IMR-90 (cell line): ENCODE data around the gene KCNMA1. TPM values are rescaled to one million over a fixed set of nuclear protein-coding genes. Genes with fewer than 3 reads are reported as not detected.
A peak's percentile ranks its signal among the peaks of the same experiment; 100 is the strongest.

Experiments used
- ATAC-seq: fragments of 200-7000 bp; cut with Tn5 transposase; 2 replicates; pipeline ENCODE4 v1.9.1; 2020; ENCODE audit warnings: low read depth, mild to moderate bottlenecking, moderate library complexity
- BruUV-seq: library from RNA; stranded (reverse); fragments of 400-500 nt; replicated peaks from 2 replicates; lab custom pipeline; 2021; lab: Mats Ljungman, UMichigan
- CTCF ChIA-PET: fragments of 300-600 bp; formaldehyde crosslinking; extraction: SDS; loops from one replicate; lab custom pipeline; 2021; ENCODE audit warnings: antibody characterized with exemption; lab: Yijun Ruan, JAX
- POLR2A ChIA-PET: fragments of 300-600 bp; sonication (Branson Sonifier 250); formaldehyde crosslinking; loops from one replicate; lab custom pipeline; 2022; ENCODE audit warnings: antibody characterized with exemption; ENCODE audit not compliant: unreplicated experiment; lab: Charles Lee
- DNase-seq: peaks from one replicate; pipeline ENCODE4 v3.0.0; 2013
- H2AFZ ChIP-seq: replicated peaks from 2 replicates; pipeline ENCODE3; 2013; ENCODE audit warnings: low read length, mild to moderate bottlenecking; ENCODE audit not compliant: poor library complexity
- H2AK5ac ChIP-seq: 2 replicates; pipeline ENCODE4 v1.6.1; 2013; ENCODE audit warnings: low read depth, low read length, inconsistent platforms
- H2AK9ac ChIP-seq: replicated peaks from 2 replicates; pipeline ENCODE3; 2013; ENCODE audit warnings: mild to moderate bottlenecking, low read depth, low read length, moderate library complexity; ENCODE audit not compliant: poor library complexity
- H2BK120ac ChIP-seq: 2 replicates; pipeline ENCODE4 v1.6.1; 2013; ENCODE audit warnings: low read depth, low read length, inconsistent platforms
- H2BK15ac ChIP-seq: 3 replicates; pipeline ENCODE4 v1.6.1; 2013; ENCODE audit warnings: low read depth, low read length, inconsistent platforms
- H2BK20ac ChIP-seq: 2 replicates; pipeline ENCODE4 v1.6.1; 2013; ENCODE audit warnings: low read depth, mild to moderate bottlenecking, inconsistent platforms, low read length, moderate library complexity
- H2BK5ac ChIP-seq: 2 replicates; pipeline ENCODE4 v1.6.1; 2013; ENCODE audit warnings: mild to moderate bottlenecking, low read depth, low read length, inconsistent platforms; ENCODE audit not compliant: poor library complexity, severe bottlenecking
- H3K14ac ChIP-seq: replicated peaks from 2 replicates; pipeline ENCODE4 v1.6.1; 2013; ENCODE audit warnings: low read depth, low read length, inconsistent platforms
- H3K18ac ChIP-seq: 2 replicates; pipeline ENCODE4 v1.6.1; 2013; ENCODE audit warnings: low read depth, low read length, control low read depth
- H3K23ac ChIP-seq: 2 replicates; pipeline ENCODE4 v1.6.1; 2013; ENCODE audit warnings: low read depth, low read length, inconsistent platforms
- H3K27ac ChIP-seq: 2 replicates; pipeline ENCODE4 v1.5.1; 2013; ENCODE audit warnings: mild to moderate bottlenecking, control low read depth, low read length; ENCODE audit not compliant: insufficient read depth
- H3K27me3 ChIP-seq: 2 replicates; pipeline ENCODE4 v1.6.1; 2013; ENCODE audit warnings: low read length; ENCODE audit not compliant: control insufficient read depth, insufficient read depth
- H3K36me3 ChIP-seq: 2 replicates; pipeline ENCODE4 v1.6.1; 2013; ENCODE audit warnings: low read length, mixed read lengths; ENCODE audit not compliant: control insufficient read depth, insufficient read depth
- H3K4ac ChIP-seq: 2 replicates; pipeline ENCODE4 v1.6.1; 2013; ENCODE audit warnings: low read depth, low read length, inconsistent platforms
- H3K4me1 ChIP-seq: 2 replicates; pipeline ENCODE4 v1.6.1; 2013; ENCODE audit warnings: low read length, mixed read lengths; ENCODE audit not compliant: control insufficient read depth, insufficient read depth
- H3K4me2 ChIP-seq: 2 replicates; pipeline ENCODE4 v1.6.1; 2013; ENCODE audit warnings: low read depth, mild to moderate bottlenecking, control low read depth, low read length, moderate library complexity
- H3K4me3 ChIP-seq: 2 replicates; pipeline ENCODE4 v1.5.1; 2013; ENCODE audit warnings: low read depth, mild to moderate bottlenecking, control low read depth, low read length, moderate library complexity; ENCODE audit not compliant: insufficient read depth
- H3K56ac ChIP-seq: 2 replicates; pipeline ENCODE4 v1.6.1; 2013; ENCODE audit warnings: low read length, inconsistent platforms; ENCODE audit not compliant: insufficient read depth; ENCODE audit errors: extremely low read depth
- H3K79me1 ChIP-seq, 2 experiments: 2 replicates each; pipeline ENCODE4 v1.6.1; 2013; ENCODE audit warnings: low read length in 2 of 2, inconsistent platforms in 1 of 2, low read depth in 1 of 2
- H3K9ac ChIP-seq: 2 replicates; pipeline ENCODE4 v1.6.1; 2013; ENCODE audit warnings: low read depth, low read length, control low read depth
- H3K9me1 ChIP-seq: 2 replicates; pipeline ENCODE4 v1.6.1; 2013; ENCODE audit warnings: low read length, inconsistent platforms; ENCODE audit not compliant: insufficient read depth
- H3K9me3 ChIP-seq: 2 replicates; pipeline ENCODE4 v1.6.1; 2013; ENCODE audit warnings: low read length; ENCODE audit not compliant: control insufficient read depth, insufficient read depth
- H4K20me1 ChIP-seq: 2 replicates; pipeline ENCODE4 v1.6.1; 2013; ENCODE audit warnings: low read length, inconsistent platforms; ENCODE audit not compliant: insufficient read depth
- H4K5ac ChIP-seq: 2 replicates; pipeline ENCODE4 v1.6.1; 2013; ENCODE audit warnings: mild to moderate bottlenecking, low read depth, low read length, control low read depth
- H4K8ac ChIP-seq, 2 experiments: 2 replicates each; pipeline ENCODE4 v1.6.1; 2013; ENCODE audit warnings: low read depth in 2 of 2, low read length in 2 of 2, control low read depth in 1 of 2, inconsistent platforms in 1 of 2
- H4K91ac ChIP-seq: 2 replicates; pipeline ENCODE4 v1.6.1; 2013; ENCODE audit warnings: low read depth, low read length, inconsistent platforms; ENCODE audit not compliant: insufficient read depth
- BHLHE40 ChIP-seq: fragments of 150-350 bp; IDR thresholded peaks from 2 replicates; pipeline ENCODE4 v1.6.1; 2016; ENCODE audit warnings: mild to moderate bottlenecking, low read depth, low read length
- CEBPB ChIP-seq: IDR thresholded peaks from 2 replicates; pipeline ENCODE4 v1.6.1; 2012; ENCODE audit warnings: low read depth, low read length, improper control_type of control experiment
- CHD1 ChIP-seq: IDR thresholded peaks from 2 replicates; pipeline ENCODE4 v1.6.1; 2012; ENCODE audit warnings: low read depth, low read length, improper control_type of control experiment
- FOS ChIP-seq: fragments of 150-350 bp; IDR thresholded peaks from 2 replicates; pipeline ENCODE4 v1.6.1; 2016; ENCODE audit warnings: low read depth, low read length
- MAFK ChIP-seq: IDR thresholded peaks from 2 replicates; pipeline ENCODE4 v1.6.1; 2012; ENCODE audit warnings: low read depth, low read length, improper control_type of control experiment
- MAZ ChIP-seq: IDR thresholded peaks from 2 replicates; pipeline ENCODE4 v1.6.1; 2012; ENCODE audit warnings: low read depth, mild to moderate bottlenecking, low read length, improper control_type of control experiment, moderate library complexity, borderline replicate concordance
- MXI1 ChIP-seq: IDR thresholded peaks from 2 replicates; pipeline ENCODE4 v1.6.1; 2012; ENCODE audit warnings: low read depth, mild to moderate bottlenecking, low read length, moderate library complexity, borderline replicate concordance
- NFE2L2 ChIP-seq: fragments of 150-350 bp; IDR thresholded peaks from 2 replicates; pipeline ENCODE4 v1.6.1; 2016; ENCODE audit warnings: low read depth, mild to moderate bottlenecking, low read length
- POLR2A ChIP-seq: IDR thresholded peaks from 2 replicates; pipeline ENCODE4 v1.6.1; 2012; ENCODE audit warnings: mild to moderate bottlenecking, low read depth, low read length
- RAD21 ChIP-seq: IDR thresholded peaks from 2 replicates; pipeline ENCODE4 v1.6.1; 2012; ENCODE audit warnings: low read length, improper control_type of control experiment
- RCOR1 ChIP-seq: IDR thresholded peaks from 2 replicates; pipeline ENCODE4 v1.6.1; 2012; ENCODE audit warnings: mild to moderate bottlenecking, low read length, improper control_type of control experiment; ENCODE audit not compliant: insufficient replicate concordance
- RFX5 ChIP-seq: IDR thresholded peaks from 2 replicates; pipeline ENCODE4 v1.8.0; 2012; ENCODE audit warnings: low read depth, mild to moderate bottlenecking, low read length, moderate library complexity
- SMC3 ChIP-seq: fragments of 150-350 bp; IDR thresholded peaks from 2 replicates; pipeline ENCODE4 v1.6.1; 2016; ENCODE audit warnings: low read depth, mild to moderate bottlenecking, antibody characterized with exemption, low read length, moderate library complexity
- WGBS, 2 experiments: methylation state at CpG; one replicate each; pipeline versions ENCODE4 v1.1.5 to v1.1.7; 2013; ENCODE audit warnings: missing lambda C conversion rate in 2 of 2; ENCODE audit not compliant: insufficient read length in 1 of 2; ENCODE audit errors: extremely low coverage in 2 of 2; 5-methylcytosine and 5-hydroxymethylcytosine counted together
- dilution Hi-C: fragments of 300-500 bp; cut with HindIII; formaldehyde crosslinking; loops from one replicate; pipeline ENCODE4 v1.14.3; 2018; ENCODE audit warnings: low sequenced_read_pairs; ENCODE audit not compliant: unreplicated experiment
- in situ Hi-C: fragments of 300-500 bp; cut with MboI; formaldehyde crosslinking; loops from 3 replicates; pipeline ENCODE4 v1.14.3; 2019; ENCODE audit warnings: low sequenced_read_pairs, inconsistent platforms, mixed read lengths
- intact Hi-C: fragments of 100-400 bp; cut with micrococcal nuclease; formaldehyde crosslinking; loops from 2 replicates; pipeline ENCODE4 v1.10.0; 2022
- polyA plus RNA-seq, 3 experiments: library from polyadenylated mRNA; depleted of rRNA; stranded (reverse); fragments of >200 nt; gene quantifications; 2 replicates each; pipeline ENCODE4 v1.2.3, GENCODE V29; 2012; ENCODE audit warnings: low replicate concordance in 1 of 3
- total RNA-seq: library from RNA; depleted of rRNA; stranded (reverse); fragments of >200 nt; gene quantifications from 2 replicates; pipeline ENCODE4 v1.2.3, GENCODE V29; 2012
- TF ChIP-seq, protein P1 (sequence below): fragments of 150-350 bp; IDR thresholded peaks from 2 replicates; pipeline ENCODE4 v1.6.1; 2016; ENCODE audit warnings: low read depth, mild to moderate bottlenecking, low read length, moderate library complexity, borderline replicate concordance
- TF ChIP-seq, protein P2 (sequence below): fragments of 150-350 bp; IDR thresholded peaks from 2 replicates; pipeline ENCODE4 v1.6.1; 2017; ENCODE audit warnings: mild to moderate bottlenecking, antibody characterized with exemption, low read length, low read depth
- TF ChIP-seq, protein P3 (sequence below): conservative IDR thresholded peaks from 2 replicates; pipeline ENCODE4 v1.5.1; 2012; ENCODE audit warnings: mild to moderate bottlenecking, low read depth, low read length, improper control_type of control experiment

Gene KCNMA1
- total and polyA plus RNA-seq, 2 of the 4 experiments (the other 2 are of a cell fraction), result 25.6 to 29.6 TPM

DNA sequence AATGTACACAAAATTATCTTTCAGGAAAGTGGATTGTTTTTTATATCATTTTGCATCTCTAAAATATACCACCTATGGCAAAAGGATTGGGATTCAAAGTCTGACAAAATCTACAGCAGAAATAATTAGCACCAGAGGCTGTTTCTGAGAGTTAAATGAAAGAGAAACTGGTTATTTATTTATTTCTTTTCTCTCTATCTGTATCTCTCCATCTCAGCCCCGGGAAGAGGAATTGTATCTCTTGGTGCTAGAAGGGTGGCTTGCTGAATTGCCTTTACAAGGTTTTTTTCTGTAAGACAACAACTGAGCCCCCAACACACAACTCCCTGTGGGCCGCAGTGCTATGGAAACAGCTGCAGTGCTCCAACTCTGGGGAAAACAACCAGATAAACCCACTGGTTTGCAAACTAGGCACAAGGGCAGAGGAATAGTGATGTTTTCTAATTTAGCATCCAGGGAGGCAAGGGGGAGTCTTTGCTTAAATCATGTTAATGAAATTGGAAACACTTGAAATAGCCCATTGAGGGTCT is 249.0 kb downstream of the KCNMA1 start:
- CTCF ChIA-PET, result no interaction called here
- no peak overlapping the region for H2BK15ac ChIP-seq
- no peak overlapping the region for H3K4me2 ChIP-seq
- in situ Hi-C loops, result no loop called here
- H3K23ac ChIP-seq, result peak overlapping the region; percentile 22; the same call in 1 of the 2 replicates
- BruUV-seq, result no TSS peak
- no peaks in the 10 kb centered on the region for H3K36me3 ChIP-seq
- H3K56ac ChIP-seq, result no peak overlapping the region
- peak overlapping the region; percentile 23; the same call in 1 of the 2 replicates for H4K91ac ChIP-seq
- no peak for DNase-seq
- no peak overlapping the region for H2AK5ac ChIP-seq
- WGBS, 2 experiments, result no CpG with 5 or more reads among the region's 2 CpGs
- POLR2A ChIA-PET, result no interaction called here
- ATAC-seq, result no peak
- 0 out of 4 replicates have a peak overlapping the region, but pooled peaks of 1 of the 2 experiments have one; percentile 1 for H4K8ac ChIP-seq
- H2AK9ac ChIP-seq, result no peak overlapping the region
- no peaks in the 10 kb centered on the region for H3K27me3 ChIP-seq
- H3K9me3 ChIP-seq, result no peaks in the 10 kb centered on the region
- intact Hi-C loops, result no loop called here
- TF ChIP-seq RAD21 (no peak), RFX5 (no peak), RCOR1 (no peak), MAZ (no peak), SMC3 (no peak), MXI1 (no peak), CEBPB (no peak), CHD1 (no peak), MAFK (no peak), FOS (no peak), BHLHE40 (no peak), POLR2A (no peak), NFE2L2 (no peak)
- TF ChIP-seq, protein P1, sequence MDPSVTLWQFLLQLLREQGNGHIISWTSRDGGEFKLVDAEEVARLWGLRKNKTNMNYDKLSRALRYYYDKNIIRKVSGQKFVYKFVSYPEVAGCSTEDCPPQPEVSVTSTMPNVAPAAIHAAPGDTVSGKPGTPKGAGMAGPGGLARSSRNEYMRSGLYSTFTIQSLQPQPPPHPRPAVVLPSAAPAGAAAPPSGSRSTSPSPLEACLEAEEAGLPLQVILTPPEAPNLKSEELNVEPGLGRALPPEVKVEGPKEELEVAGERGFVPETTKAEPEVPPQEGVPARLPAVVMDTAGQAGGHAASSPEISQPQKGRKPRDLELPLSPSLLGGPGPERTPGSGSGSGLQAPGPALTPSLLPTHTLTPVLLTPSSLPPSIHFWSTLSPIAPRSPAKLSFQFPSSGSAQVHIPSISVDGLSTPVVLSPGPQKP, result no peak
- TF ChIP-seq, protein P2, sequence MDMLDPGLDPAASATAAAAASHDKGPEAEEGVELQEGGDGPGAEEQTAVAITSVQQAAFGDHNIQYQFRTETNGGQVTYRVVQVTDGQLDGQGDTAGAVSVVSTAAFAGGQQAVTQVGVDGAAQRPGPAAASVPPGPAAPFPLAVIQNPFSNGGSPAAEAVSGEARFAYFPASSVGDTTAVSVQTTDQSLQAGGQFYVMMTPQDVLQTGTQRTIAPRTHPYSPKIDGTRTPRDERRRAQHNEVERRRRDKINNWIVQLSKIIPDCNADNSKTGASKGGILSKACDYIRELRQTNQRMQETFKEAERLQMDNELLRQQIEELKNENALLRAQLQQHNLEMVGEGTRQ, result no peak
- TF ChIP-seq, protein P3, sequence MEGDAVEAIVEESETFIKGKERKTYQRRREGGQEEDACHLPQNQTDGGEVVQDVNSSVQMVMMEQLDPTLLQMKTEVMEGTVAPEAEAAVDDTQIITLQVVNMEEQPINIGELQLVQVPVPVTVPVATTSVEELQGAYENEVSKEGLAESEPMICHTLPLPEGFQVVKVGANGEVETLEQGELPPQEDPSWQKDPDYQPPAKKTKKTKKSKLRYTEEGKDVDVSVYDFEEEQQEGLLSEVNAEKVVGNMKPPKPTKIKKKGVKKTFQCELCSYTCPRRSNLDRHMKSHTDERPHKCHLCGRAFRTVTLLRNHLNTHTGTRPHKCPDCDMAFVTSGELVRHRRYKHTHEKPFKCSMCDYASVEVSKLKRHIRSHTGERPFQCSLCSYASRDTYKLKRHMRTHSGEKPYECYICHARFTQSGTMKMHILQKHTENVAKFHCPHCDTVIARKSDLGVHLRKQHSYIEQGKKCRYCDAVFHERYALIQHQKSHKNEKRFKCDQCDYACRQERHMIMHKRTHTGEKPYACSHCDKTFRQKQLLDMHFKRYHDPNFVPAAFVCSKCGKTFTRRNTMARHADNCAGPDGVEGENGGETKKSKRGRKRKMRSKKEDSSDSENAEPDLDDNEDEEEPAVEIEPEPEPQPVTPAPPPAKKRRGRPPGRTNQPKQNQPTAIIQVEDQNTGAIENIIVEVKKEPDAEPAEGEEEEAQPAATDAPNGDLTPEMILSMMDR, result no peak
- H3K9ac ChIP-seq, result no peak overlapping the region
- H4K5ac ChIP-seq, result no peak overlapping the region
- no peak overlapping the region for H2BK20ac ChIP-seq
- no peak overlapping the region for H3K18ac ChIP-seq
- H3K4me1 ChIP-seq, result peaks cover 26% of the 10 kb centered on the region
- no peak overlapping the region for H3K4me3 ChIP-seq
- H4K20me1 ChIP-seq, result peaks cover 4% of the 10 kb centered on the region; the same call in 1 of the 2 replicates
- H3K27ac ChIP-seq, result no peak overlapping the region
- H2BK5ac ChIP-seq, result no peak overlapping the region
- peaks cover 0 to 28% of the 10 kb centered on the region in 2 experiments; a peak in 2 of 4 replicates for H3K79me1 ChIP-seq
- H3K9me1 ChIP-seq, result peaks cover 32% of the 10 kb centered on the region
- no peak overlapping the region for H2AFZ ChIP-seq
- no peak overlapping the region for H3K14ac ChIP-seq
- H3K4ac ChIP-seq, result peak overlapping the region; percentile 28; the same call in 1 of the 2 replicates
- peak overlapping the region; percentile 20; the same call in 1 of the 2 replicates for H2BK120ac ChIP-seq
- dilution Hi-C loops, result no loop called here
